ENCODE results near the gene CFDP1.
"Not testable (repeated sequence)": the region's sequence is repeated elsewhere in the genome, so short reads cannot be mapped to it uniquely, and the experiment has no call there.

DNA sequence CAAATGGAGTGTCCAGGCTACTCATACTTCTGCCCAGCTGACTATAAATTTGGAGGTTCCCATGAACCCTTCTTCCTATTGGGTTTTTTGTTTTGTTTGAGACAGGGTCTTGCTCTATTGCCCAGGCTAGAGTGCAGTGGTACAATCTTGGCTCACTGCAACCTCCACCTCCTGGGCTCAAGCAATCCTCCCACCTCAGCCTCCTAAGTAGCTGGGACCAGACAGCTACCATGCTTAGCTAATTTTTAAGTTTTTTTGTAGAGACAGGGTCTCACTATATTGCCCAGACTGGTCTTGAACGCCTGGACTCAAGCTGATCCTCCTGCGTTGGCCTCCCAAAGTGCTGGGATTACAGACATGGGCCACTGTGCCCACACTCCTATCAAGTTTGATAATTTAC lies 152.3 kb downstream of the CFDP1 start:
- TF ChIP-seq, protein P1, sequence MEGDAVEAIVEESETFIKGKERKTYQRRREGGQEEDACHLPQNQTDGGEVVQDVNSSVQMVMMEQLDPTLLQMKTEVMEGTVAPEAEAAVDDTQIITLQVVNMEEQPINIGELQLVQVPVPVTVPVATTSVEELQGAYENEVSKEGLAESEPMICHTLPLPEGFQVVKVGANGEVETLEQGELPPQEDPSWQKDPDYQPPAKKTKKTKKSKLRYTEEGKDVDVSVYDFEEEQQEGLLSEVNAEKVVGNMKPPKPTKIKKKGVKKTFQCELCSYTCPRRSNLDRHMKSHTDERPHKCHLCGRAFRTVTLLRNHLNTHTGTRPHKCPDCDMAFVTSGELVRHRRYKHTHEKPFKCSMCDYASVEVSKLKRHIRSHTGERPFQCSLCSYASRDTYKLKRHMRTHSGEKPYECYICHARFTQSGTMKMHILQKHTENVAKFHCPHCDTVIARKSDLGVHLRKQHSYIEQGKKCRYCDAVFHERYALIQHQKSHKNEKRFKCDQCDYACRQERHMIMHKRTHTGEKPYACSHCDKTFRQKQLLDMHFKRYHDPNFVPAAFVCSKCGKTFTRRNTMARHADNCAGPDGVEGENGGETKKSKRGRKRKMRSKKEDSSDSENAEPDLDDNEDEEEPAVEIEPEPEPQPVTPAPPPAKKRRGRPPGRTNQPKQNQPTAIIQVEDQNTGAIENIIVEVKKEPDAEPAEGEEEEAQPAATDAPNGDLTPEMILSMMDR (conservative IDR thresholded peaks at IDR 0.05 in 1 of 2, IDR thresholded peaks at IDR 0.05 in 1 of 2; ENCODE audit: low read depth in 1 of 2, low read length in 2 of 2): not testable (repeated sequence)
- not testable (repeated sequence) for TF ChIP-seq EZH2 (IDR thresholded peaks at IDR 0.05; ENCODE audit: low read length, missing control alignments)

Data from fibroblast of lung (primary cell).